Measurements from ENCODE around the gene BRD9.
A peak's percentile ranks its signal among the peaks of the same experiment; 100 is the strongest.
"Not testable (repeated sequence)": the region's sequence is repeated elsewhere in the genome, so short reads cannot be mapped to it uniquely, and the experiment has no call there.

The BRD9 gene

DNA sequence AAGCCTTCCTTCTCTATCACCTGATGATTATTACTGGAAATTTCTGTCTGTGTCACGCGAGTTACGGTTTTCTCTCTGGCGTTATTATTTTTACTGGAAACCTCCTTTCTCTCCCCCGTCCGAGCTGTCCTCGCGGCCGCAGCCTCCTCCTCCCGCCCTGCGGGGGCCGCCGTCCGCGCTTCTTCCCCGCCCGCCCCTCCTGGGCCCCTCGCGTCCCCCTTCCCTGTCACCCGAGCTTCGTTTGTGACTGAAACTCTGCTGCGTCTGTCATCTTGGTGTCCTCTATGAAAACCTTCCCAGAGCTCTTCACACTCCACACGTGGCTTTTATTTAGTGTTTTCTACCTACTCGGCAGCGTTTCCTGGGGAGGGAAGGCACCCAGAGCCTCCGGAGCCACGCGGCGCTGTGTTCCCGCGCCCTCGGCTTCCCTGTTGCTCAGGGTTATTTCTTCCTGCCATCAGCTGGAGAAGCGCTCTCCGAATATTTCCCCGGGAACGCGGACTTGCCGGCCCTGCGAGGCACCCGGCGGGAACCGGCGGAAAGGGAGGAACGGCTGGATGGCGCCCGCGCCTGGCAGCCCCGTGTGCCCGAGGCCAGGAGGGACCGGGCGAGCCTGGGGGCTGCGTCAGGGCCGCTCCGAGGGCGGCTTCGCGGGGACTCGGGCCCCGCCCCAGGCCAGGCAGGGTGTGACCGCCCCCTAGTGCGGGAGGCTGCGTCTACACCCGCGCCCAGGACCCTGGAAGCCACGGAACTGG lies 34.0 kb upstream of the BRD9 start:
- no peak for FAIRE-seq
- peak; percentile 15 for DNase-seq (ENCODE audit: extremely low spot score, insufficient read length, low read depth)

DNA sequence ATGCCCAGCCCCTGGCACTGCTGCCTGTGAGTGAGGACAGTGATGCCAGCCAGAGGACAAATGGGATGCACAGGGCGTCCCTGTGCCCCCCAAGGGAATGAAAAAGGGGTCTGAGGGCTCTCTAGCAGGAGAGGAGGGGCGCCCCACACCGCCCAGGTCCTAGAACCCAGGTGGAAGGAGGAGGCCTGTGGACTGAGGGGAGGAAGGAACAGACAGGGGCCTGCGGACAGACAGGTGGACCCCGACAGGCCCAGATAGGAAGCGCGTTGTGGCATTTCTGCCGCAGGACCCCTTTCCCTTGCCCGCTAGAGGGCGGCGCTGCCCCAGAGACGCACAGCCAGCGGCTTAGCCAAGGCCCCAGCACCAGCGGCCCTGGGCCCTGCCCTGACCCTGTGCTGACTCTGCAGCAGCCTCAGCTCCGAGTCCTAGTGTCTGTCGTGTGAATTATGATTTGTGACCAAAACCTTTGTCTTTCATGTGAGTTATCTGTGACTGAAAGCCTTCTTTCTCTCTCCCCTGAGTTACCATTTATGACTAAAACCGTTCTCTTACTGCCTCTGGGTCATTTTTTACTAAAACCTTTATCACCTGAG lies 30.8 kb upstream of the BRD9 start:
- peak; percentile 70 for DNase-seq (ENCODE audit: extremely low spot score, insufficient read length, low read depth)
- FAIRE-seq, result peak; percentile 70

DNA sequence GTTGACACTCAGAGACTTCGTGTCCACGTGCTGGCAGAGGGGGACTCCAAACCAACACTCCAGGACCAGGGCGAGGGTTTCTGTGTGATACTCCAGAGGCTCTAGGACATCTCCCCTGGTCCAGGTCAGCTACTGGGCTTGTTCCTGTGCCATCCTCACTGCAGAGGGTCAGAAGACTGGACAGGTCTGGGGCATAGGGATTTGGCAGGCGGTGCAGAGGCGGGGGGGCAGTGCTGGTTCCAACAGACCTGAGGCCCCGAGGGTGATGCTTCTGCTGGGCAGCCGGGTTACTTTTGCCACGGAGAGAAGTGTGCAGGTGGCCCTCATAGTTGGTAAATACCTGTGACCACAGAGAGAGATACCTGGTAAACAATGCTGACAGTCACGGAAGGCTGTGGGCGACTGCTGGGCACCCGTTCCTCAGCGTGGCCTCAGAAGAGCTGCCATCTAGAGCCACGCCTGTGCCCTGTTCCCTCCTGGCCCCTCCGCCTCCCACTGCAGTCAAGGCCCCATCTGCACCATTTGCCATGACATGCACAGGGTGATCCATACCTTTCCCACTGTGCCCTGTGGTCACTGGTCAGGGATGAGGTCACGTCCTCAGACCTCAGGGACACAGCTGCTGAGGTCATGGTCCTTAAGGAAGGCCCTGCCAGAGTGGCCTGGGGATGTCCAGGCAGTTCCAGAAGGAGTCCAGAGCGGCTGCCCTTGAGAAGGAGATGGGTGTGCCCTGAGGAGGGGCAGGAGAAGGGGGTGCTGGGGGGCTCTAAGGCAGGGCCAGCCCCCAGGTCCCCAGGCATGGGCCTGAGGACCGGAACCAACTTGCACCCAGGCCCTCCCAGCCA lies 30.1 kb upstream of the BRD9 start:
- no peak for FAIRE-seq

DNA sequence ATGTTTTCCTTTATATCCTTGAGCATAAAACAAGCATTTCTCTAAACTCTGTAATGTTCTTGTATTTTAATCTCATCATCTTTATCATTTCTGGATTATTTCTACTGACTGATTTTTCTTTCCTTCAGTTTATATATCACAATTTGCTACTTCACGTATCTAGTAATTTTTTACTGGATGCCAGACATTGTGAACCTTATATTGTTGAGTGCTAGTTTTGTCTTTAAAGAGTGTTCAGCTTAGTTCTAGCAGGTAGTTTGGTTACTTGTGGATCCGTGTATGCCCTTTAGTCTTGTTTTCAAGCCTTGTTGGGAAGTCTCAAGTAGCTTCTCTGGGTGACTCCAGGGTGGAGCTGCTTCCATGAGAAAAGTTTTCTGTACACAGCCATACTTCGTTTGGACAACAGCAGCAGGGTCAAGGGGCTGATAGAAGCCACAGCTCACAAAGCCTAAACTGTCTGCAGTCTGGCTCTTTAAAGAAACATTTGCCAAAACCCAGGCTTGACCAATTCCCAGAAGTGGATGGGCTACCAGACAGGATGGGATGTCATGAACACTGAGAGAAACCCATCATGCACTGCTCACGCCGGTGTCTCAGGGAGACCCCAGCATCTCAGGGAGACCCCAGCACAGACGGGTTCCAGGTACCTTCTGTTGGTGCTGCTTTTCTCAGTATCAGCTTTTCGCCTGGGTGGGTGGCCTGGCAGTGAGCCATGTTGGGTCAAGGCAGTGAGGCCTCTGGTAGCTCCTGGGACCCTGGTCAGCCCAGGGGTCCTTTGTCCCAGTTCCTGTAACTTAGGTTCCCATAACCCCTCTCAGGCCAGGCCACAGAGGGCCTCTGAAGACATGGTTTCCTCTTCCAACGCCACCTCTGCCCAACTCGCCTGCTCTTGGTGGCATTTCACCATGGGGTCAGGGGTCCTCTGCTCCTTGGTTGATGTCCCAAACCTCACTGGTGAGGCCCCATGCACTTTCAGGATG lies 29.1 kb upstream of the BRD9 start:
- DNase-seq (ENCODE audit: extremely low spot score, insufficient read length, low read depth) (no peak), FAIRE-seq (no peak)

More for the DNA sequence above, 30.1 kb upstream of the BRD9 start:
- DNase-seq (ENCODE audit: extremely low spot score, insufficient read length, low read depth), result no peak

DNA sequence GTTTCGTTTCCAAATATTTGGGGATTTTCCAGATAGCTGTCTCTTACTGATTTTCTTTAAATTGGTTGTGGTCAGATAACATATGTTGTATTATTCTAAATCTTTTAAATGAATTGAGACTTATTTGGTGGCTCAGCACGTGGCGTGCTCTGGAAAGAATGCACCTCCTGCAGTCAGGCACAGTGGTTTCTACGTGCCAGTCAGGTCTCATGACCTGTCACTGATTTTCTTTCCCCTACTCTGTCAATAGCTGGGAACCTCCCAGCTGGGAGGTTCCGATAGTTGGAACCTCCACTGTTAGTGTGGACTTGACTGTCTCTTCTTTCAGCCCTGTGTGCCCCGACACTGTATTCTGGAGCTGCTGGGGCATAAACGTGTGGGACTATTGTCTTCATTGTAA lies 27.7 kb upstream of the BRD9 start:
- FAIRE-seq, result no peak

DNA sequence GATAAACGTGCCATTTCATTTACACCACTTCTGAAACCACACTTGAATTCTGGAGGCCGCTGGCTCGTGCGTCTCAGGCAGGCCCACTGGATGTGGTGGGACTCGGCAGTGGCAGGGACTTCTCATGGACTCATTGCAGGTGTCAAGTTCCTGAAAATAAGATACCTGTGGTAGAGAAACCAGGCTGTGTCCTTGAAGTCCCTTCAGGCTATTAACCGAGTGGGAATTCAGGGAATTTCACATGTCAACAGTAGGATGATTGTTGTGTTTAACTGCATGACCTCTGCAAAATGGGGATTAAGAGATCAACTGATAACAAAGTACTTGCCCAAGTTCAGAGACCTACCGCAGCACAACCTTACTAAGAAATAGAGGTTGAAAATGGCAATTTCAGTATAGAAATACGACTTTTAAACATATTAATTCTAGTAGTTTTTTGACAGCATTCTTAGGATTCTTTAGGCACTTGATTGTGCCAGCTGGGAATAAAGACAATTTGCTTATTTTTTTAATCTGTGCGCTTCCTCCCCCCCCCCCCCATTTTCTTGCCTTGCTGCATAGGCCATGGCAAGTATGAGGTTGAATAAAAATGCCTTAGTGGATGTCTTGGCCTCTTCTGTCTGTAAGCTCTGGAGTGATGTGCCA lies 26.9 kb upstream of the BRD9 start:
- no peak for FAIRE-seq
- DNase-seq (ENCODE audit: extremely low spot score, insufficient read length, low read depth), result no peak

More for the DNA sequence above, 27.7 kb upstream of the BRD9 start:
- no peak for DNase-seq (ENCODE audit: extremely low spot score, insufficient read length, low read depth)

DNA sequence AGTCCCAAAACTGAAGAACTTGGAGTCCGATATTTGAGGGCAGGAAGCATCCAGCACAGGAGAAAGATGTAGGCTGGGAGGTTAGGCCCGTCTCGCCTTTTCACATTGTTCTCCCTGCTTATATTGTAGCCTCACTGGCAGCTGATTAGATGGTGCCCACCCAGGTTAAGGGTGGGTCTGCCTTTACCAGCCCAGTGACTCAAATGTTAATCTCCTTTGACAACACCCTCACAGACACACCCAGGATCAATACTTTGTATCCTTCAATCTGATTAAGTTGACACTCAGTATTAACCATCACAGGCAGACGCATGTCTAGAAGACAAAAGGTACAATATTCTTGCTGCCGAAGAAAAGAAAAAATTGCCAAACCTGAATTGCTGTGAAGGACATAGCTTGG lies 26.1 kb upstream of the BRD9 start:
- not testable (repeated sequence) for FAIRE-seq; DNase-seq (ENCODE audit: extremely low spot score, insufficient read length, low read depth)

DNA sequence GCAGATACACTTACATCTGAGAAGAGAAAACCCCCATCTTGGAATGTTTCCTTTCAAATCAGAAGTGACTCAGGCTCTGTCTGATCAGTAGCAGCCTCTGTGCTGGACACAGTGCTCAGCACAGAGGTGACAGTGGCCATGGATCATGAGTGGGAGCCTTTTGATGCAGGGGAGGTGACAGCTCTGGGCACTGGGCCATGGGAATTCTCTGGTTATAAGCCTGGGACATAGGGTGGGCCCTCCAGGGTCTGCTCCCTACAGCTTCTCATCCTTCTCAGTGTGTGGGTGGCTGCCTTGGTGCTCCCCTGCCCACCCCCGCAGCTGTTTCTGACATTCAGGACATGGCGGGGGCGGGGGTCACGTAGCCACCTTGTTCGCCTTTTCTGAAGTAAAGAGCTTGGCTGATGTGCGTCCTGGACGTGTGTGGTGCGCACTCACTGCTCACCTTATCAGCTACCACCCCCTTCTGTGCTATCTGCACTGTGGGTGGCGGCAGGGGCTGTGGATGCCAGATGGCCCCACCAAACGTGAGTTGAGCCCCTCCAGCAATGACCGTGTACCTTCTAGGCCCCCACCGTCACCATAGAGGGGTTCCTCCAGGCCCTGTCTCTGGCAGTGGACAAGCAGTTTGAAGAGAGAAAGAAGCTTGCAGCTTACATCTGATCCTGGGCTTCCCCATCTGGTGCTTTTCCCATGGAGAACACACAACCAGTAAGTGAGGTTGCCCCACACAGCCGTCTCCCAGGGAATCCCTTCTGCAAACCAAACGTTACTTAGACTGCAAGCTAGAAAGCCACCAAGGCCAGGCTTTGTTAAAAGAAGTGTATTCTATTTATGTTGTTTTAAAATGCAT lies 24.1 kb upstream of the BRD9 start:
- no peak for DNase-seq (ENCODE audit: extremely low spot score, insufficient read length, low read depth)
- FAIRE-seq, result no peak

DNA sequence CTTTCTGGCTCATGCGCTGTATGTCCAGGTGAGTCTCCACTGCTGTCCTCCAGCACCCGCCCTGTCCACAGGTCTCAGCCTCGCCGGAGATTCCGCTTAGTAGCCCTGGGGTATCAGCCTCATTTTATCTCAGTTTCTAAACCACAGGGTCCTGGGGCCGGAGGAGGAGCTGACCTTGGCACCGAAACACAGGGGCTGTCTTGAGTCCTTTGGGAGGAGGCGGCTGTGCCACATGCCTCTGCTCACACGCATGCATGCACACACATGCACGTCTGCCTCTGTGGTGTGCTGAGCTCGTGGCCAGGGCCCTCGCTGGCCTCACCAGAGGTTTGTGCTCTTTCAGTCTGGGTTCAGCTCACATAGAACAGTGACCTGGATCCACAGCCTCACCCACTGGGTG lies 23.3 kb upstream of the BRD9 start:
- DNase-seq (ENCODE audit: extremely low spot score, insufficient read length, low read depth), result no peak
- FAIRE-seq, result no peak

DNA sequence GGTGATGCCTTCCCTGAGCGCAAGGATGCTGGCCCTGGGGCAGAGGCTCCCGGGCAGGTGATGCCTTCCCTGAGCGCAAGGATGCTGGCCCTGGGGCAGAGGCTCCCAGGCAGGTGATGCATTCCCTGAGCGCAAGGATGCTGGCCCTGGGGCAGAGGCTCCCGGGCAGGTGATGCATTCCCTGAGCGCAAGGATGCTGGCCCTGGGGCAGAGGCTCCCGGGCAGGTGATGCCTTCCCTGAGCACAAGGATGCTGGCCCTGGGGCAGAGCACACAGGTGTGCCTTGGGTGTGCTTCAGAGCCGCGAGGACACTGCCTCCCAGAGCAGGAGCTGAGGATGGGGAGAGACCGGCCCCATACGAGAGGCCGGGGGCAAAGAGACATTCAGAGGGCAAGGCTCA lies 22.7 kb upstream of the BRD9 start:
- not testable (repeated sequence) for FAIRE-seq; DNase-seq (ENCODE audit: extremely low spot score, insufficient read length, low read depth)

DNA sequence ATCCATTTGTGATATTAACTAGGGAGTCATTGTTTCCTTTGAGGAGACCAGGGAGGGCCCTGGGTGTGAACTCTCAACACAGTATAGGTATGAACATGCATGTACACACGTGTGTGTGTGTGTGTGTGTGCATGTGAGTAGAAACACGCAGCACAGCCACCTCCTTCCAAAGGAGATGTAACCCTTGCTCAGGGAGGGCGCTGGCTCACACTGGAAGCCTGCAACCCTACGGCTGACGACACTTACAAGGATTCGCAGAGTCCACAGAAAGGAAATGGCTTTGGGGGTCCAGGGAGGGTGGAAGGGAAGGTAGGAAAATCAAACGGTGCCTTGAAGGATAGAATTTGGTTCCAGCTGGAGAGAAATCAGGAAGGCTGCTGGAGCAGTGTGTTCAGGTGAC lies 22.0 kb upstream of the BRD9 start:
- no peak for FAIRE-seq
- DNase-seq (ENCODE audit: extremely low spot score, insufficient read length, low read depth), result no peak

DNA sequence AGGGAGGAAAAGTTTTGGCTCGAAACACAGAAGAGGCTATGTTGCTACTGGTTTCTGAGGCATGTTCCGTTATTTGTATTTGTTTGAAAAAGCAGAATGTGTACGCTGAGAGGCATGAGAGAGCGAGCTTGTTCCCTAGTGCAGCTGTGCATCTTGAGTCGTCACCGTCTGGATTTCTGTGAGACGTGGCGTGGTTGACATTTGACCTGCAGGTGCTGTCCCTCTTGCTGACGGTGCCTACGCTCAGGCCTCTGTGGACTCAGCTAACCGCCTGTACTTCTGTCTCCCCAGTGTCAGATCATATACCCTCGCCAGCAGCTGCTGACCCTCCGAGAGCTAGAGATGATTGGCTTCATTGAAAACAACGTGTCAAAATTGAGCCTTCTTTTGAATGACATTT lies 21.6 kb upstream of the BRD9 start:
- DNase-seq (ENCODE audit: extremely low spot score, insufficient read length, low read depth), result no peak
- no peak for FAIRE-seq

DNA sequence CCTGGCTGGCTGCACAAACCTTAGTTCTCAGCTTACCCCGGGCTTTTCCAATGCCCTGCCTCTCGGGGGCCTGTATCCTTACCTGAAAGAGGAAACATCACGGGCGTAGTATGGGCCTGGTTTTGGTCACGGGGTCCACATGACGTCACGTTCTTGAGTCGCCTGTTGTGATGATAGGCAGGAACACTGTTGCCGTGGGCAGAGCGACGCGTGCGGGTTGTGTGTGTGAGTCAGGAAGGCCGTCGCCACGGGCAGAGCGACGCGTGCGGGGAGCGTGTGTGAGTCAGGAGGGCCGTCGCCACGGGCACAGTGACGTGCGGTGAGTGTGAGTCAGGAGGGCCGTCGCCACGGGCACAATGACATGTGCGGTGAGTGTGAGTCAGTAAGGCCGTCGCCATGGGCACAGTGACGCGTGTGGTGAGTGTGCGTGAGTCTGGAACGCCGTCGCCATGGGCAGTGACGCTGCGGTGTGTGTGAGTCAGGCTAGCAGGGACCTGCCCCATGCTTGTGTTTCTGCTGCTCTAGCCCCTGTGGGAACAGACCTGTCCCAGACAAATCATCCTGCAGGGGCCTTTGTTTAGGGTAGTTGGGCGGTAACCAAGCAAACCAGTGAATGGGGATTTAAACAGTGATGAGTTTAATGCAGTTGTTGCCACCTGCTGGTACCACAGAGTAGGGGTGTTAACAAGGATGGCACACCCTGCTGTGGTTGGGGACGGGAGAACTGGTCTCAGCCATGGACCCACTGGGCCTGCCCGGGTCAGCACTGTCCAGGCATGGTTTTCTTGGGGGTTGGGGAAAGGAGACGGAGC lies 19.9 kb upstream of the BRD9 start:
- no peak for DNase-seq (ENCODE audit: extremely low spot score, insufficient read length, low read depth)
- FAIRE-seq, result no peak

DNA sequence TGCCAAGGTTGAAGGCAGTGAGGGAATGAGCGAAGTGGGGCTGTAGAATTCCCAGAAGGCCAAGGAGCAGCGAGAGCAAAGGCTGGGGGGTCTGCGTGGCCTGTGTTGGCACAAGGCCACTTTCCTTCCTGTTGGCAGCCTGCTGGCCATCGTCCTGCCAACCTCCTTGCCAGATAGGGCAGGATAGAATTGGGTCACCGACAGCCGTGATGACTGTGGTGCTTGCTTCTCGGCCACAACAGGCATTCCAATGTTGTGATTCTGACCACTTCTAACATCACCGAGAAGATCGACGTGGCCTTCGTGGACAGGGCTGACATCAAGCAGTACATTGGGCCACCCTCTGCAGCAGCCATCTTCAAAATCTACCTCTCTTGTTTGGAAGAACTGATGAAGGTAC lies 19.0 kb upstream of the BRD9 start:
- DNase-seq (ENCODE audit: extremely low spot score, insufficient read length, low read depth) (no peak), FAIRE-seq (no peak)

DNA sequence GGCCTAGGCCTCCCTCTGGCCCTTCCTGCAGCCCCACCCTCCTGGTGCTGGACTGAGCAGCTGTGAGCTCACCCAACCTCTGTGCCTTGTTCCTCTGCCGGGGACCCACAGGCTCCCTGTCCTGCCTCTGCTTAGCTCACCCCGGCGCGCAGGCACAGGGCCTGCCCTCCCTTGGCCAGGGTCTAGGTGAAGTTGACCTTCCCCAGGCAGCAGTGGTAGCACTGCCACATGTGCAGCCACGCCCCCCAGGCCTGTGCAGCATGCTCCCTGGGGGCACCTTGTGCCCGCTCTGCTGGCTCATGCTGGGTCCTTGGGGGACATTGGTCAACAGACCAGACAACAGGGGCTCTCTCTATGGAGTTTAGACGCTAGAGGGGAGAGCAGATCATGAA lies 18.2 kb upstream of the BRD9 start:
- no peak for FAIRE-seq

DNA sequence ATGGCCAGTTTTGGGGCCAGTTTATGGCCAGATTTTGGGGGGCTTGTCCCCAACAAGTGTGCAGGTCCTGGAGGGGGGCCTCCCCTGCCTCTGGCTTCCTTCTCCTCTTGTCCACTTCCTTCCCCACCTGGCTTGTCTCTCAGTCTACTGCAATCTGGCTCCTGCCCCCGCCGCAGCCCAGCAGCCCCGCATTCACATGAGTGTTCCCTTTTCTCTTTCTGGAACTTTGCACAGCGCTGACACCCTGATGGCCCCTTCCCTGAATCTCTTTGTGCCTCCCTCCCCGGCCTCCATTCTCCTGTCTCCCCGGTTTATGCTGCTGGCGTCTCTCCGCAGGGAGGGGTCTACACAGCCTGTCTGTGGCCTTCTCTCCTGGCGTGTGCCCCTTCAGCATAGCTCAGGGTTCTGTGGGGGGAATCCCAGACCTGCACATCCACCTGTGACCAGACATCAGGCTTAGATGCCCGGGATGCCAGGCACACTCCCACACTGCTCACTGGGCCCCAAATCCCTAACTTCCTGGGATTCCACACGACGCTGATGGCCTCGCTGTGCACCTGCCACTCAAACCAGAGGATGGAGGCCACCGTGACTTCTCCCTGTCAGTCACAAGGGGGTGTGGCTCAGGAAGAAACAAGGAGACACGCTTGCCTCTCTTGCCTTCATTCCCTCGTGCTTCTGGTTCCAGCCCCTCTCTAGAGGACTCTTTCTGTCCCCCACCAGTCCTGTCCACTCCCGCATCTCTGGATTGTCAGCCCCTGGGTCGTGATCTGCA lies 17.6 kb upstream of the BRD9 start:
- no peak for FAIRE-seq
- DNase-seq (ENCODE audit: extremely low spot score, insufficient read length, low read depth), result no peak

More for the DNA sequence above, 18.2 kb upstream of the BRD9 start:
- DNase-seq (ENCODE audit: extremely low spot score, insufficient read length, low read depth), result no peak

DNA sequence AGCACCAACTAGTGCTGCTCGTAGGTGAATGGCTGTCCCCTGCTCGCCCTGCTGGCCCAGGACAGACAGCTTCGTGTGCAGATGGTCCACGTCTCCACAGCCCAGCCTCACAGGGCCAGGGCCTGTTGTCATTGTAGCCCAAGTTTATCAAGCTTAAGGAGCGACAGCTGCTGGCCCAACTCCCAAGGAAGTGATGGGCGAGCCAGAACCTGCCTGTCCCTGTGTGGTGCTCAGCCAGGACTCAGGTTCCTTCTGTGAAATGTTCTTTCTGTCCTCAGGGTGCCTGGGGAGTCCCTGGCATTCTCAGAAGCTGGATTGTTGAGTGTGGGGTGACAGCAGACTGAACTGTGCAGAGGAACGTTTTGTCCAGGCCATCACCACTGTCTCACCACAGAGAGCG lies 16.5 kb upstream of the BRD9 start:
- no peak for FAIRE-seq

More for the DNA sequence above, 16.5 kb upstream of the BRD9 start:
- no peak for DNase-seq (ENCODE audit: extremely low spot score, insufficient read length, low read depth)

Measured in GM18507 (cell line).